Esophagus muscularis mucosa (tissue), 4 donors: ENCODE results near the gene DIO3. TPM values are rescaled to one million over a fixed set of nuclear protein-coding genes. Genes with fewer than 3 reads are reported as not detected.

ENCODE experiments used
- DNase-seq: peaks from one replicate; pipeline ENCODE4 v3.0.0-alpha.2; 2017; ENCODE audit errors: extremely low spot score
- H3K27ac ChIP-seq, 4 donors: fragments of 200-600 bp; sonication (generic); replicated peaks in 1 of 4; 1 replicate in 3 of 4; 2 replicates in 1 of 4; pipeline ENCODE4 v1.5.1; 2016 to 2019; ENCODE audit warnings: mild to moderate bottlenecking in 1 of 4
- H3K27me3 ChIP-seq, 4 donors: fragments of 200-600 bp; sonication (generic); one replicate each; pipeline versions ENCODE4 v1.5.1 to v1.6.0; 2016 to 2019
- H3K36me3 ChIP-seq, 4 donors: fragments of 200-600 bp; sonication (generic); one replicate each; pipeline ENCODE4 v1.5.1; 2016 to 2019
- H3K4me1 ChIP-seq, 4 donors: fragments of 200-600 bp; sonication (generic); one replicate each; pipeline ENCODE4 v1.5.1; 2016 to 2019
- H3K4me3 ChIP-seq, 4 donors: fragments of 200-600 bp; sonication (generic); 1 replicate in 2 of 4; 2 replicates in 2 of 4; pipeline ENCODE4 v1.5.1; 2016 to 2019; ENCODE audit warnings: mild to moderate bottlenecking in 4 of 4, moderate library complexity in 1 of 4
- H3K9me3 ChIP-seq, 4 donors: fragments of 200-600 bp; sonication (generic); 1 replicate in 3 of 4; 2 replicates in 1 of 4; pipeline ENCODE4 v1.5.1; 2016 to 2019
- CTCF ChIP-seq, 3 experiments: fragments of 200-600 bp in 2 of 3; fragments of 450-650 bp in 1 of 3; sonication (generic) in 2 of 3; IDR thresholded peaks; one replicate each; pipeline ENCODE4 v1.5.1; 2017 to 2019; ENCODE audit warnings: antibody characterized with exemption in 3 of 3, mild to moderate bottlenecking in 2 of 3, moderate library complexity in 1 of 3
- EP300 ChIP-seq: sonication (generic); formaldehyde crosslinking; IDR thresholded peaks from one replicate; pipeline ENCODE4 v1.6.1; 2017; ENCODE audit warnings: antibody characterized with exemption
- POLR2A ChIP-seq: fragments of 450-650 bp; IDR thresholded peaks from one replicate; pipeline ENCODE4 v1.6.1; 2017; ENCODE audit warnings: antibody characterized with exemption, moderate library complexity, mild to moderate bottlenecking, low read depth
- POLR2AphosphoS5 ChIP-seq, 2 donors: sonication (generic); formaldehyde crosslinking; IDR thresholded peaks; one replicate each; pipeline ENCODE4 v1.6.1; 2017; ENCODE audit warnings: antibody characterized with exemption in 2 of 2
- WGBS: methylation state at CpG from one replicate; pipeline ENCODE4 v1.1.5; 2018; 5-methylcytosine and 5-hydroxymethylcytosine counted together
- intact Hi-C: fragments of 100-400 bp; cut with DNase I; formaldehyde crosslinking; loops from one replicate; pipeline ENCODE4 v1.15.1; 2023
- total RNA-seq, 4 donors: library from RNA; depleted of rRNA; stranded (reverse); fragments of >200 nt; gene quantifications; one replicate each; pipeline versions ENCODE4 v1.1.0 to v1.2.1, GENCODE V29; 2016

The DIO3 gene
- total RNA-seq, 4 donors from 2014 or later = 0.99 to 1.7 (median 1.2) TPM

GRCh38 chr14:101559624-101560533 is 1.4 kb upstream of the DIO3 start:
- no CpG with 5 or more reads among the region's 113 CpGs for WGBS
- Histone ChIP-seq H3K36me3 (no peaks in the 10 kb centered on the region), H3K9me3 (peaks cover 8 to 22% (median 17%) of the 10 kb centered on the region in 4 donors), H3K27me3 (peaks cover 0 to 86% (median 37%) of the 10 kb centered on the region in 4 donors), H3K4me3 (peak overlapping the region; percentile 59 to 60 (median 60)), H3K27ac (peak overlapping the region; percentile 55 to 78 (median 71)), H3K4me1 (peaks cover 2 to 49% (median 30%) of the 10 kb centered on the region in 4 donors)
- intact Hi-C loops = no loop called here
- peak in 2 of 3 experiments; percentile 21 to 36 for TF ChIP-seq CTCF (IDR thresholded peaks at IDR 0.05)
- no peak for TF ChIP-seq POLR2AphosphoS5 (IDR thresholded peaks at IDR 0.05)
- TF ChIP-seq EP300 = no peak
- TF ChIP-seq POLR2A = no peak
- DNase-seq = no peak

GRCh38 chr14:101560534-101561113 is 671 bp upstream of the DIO3 start:
- intact Hi-C loops = no loop called here
- Histone ChIP-seq H3K4me1 (peaks cover 2 to 54% (median 35%) of the 10 kb centered on the region in 4 donors), H3K4me3 (peak overlapping the region; percentile 59 to 60 (median 60)), H3K27me3 (peaks cover 0 to 89% (median 38%) of the 10 kb centered on the region in 4 donors), H3K9me3 (peaks cover 8 to 22% (median 17%) of the 10 kb centered on the region in 4 donors), H3K36me3 (no peaks in the 10 kb centered on the region), H3K27ac (no peak overlapping the region)
- DNase-seq = no peak
- no CpG with 5 or more reads among the region's 106 CpGs for WGBS
- TF ChIP-seq EP300 (no peak), POLR2AphosphoS5 (IDR thresholded peaks at IDR 0.05) (no peak), POLR2A (no peak), CTCF (IDR thresholded peaks at IDR 0.05) (no peak)

- no peak for DNase-seq
- H3K9me3 ChIP-seq = peaks cover 8 to 22% (median 17%) of the 10 kb centered on the region in 4 donors
- no peak overlapping the region for H3K4me3 ChIP-seq
- intact Hi-C loops = no loop called here
- no peak overlapping the region for H3K27ac ChIP-seq
- TF ChIP-seq CTCF (IDR thresholded peaks at IDR 0.05) = no peak
- no peak for TF ChIP-seq EP300
- TF ChIP-seq POLR2A = no peak
- TF ChIP-seq POLR2AphosphoS5 (IDR thresholded peaks at IDR 0.05) = no peak
- peaks cover 0 to 93% (median 38%) of the 10 kb centered on the region in 4 donors for H3K27me3 ChIP-seq
- no peaks in the 10 kb centered on the region for H3K36me3 ChIP-seq
- 69% methylated on average over 35 of the region's 51 CpGs for WGBS
- H3K4me1 ChIP-seq = peaks cover 2 to 54% (median 35%) of the 10 kb centered on the region in 4 donors
Measured at GRCh38 chr14:101561897-101562490, 699 bp downstream of the DIO3 start.

GRCh38 chr14:101562659-101563351 is 1.5 kb downstream of the DIO3 start:
- TF ChIP-seq POLR2A = no peak
- TF ChIP-seq EP300 = no peak
- TF ChIP-seq POLR2AphosphoS5 (IDR thresholded peaks at IDR 0.05) = no peak
- no peak for TF ChIP-seq CTCF (IDR thresholded peaks at IDR 0.05)

More at GRCh38 chr14:101562659-101563351, 1.5 kb downstream of the DIO3 start:
- no peak overlapping the region for H3K27ac ChIP-seq
- peaks cover 2 to 47% (median 31%) of the 10 kb centered on the region in 4 donors for H3K4me1 ChIP-seq
- 17% methylated on average over 16 of the region's 23 CpGs for WGBS
- H3K36me3 ChIP-seq = no peaks in the 10 kb centered on the region
- H3K27me3 ChIP-seq = peaks cover 0 to 93% (median 38%) of the 10 kb centered on the region in 4 donors
- H3K4me3 ChIP-seq = no peak overlapping the region
- peaks cover 8 to 22% (median 17%) of the 10 kb centered on the region in 4 donors for H3K9me3 ChIP-seq
- no peak for DNase-seq
- intact Hi-C loops = no loop called here
